Measurements from ENCODE around the gene NFIX.
A peak's percentile ranks its signal among the peaks of the same experiment; 100 is the strongest.

Gene NFIX

GRCh38 chr19:12990853-12991252, 4.4 kb upstream of the NFIX start:
- no peak for FAIRE-seq

- no peak for FAIRE-seq
Measured at GRCh38 chr19:12991296-12991695, 4.0 kb upstream of the NFIX start.

- FAIRE-seq, result no peak
Measured at GRCh38 chr19:12992729-12993128, 2.5 kb upstream of the NFIX start.

- no peak for FAIRE-seq
Measured at GRCh38 chr19:12993562-12993961, 1.7 kb upstream of the NFIX start.

- no peak for FAIRE-seq
Measured at GRCh38 chr19:12995596-12996405, 526 bp downstream of the NFIX start.

GRCh38 chr19:12996406-12997094, 1.3 kb downstream of the NFIX start:
- no peak for FAIRE-seq

GRCh38 chr19:12997179-12997966, 2.1 kb downstream of the NFIX start:
- FAIRE-seq, result no peak

- no peak for FAIRE-seq
Measured at GRCh38 chr19:12997967-12998940, 3.0 kb downstream of the NFIX start.

GRCh38 chr19:13001166-13001501, 5.9 kb downstream of the NFIX start:
- no peak for FAIRE-seq

GRCh38 chr19:13001502-13002165, 6.4 kb downstream of the NFIX start:
- no peak for FAIRE-seq

GRCh38 chr19:13002166-13002898, 7.1 kb downstream of the NFIX start:
- FAIRE-seq, result no peak

GRCh38 chr19:13003081-13003480, 7.8 kb downstream of the NFIX start:
- FAIRE-seq, result no peak

GRCh38 chr19:13004273-13004672, 9.0 kb downstream of the NFIX start:
- no peak for FAIRE-seq

- FAIRE-seq, result no peak
Measured at GRCh38 chr19:13005253-13005652, 10.0 kb downstream of the NFIX start.

GRCh38 chr19:13005861-13006370, 10.6 kb downstream of the NFIX start:
- FAIRE-seq, result no peak

GRCh38 chr19:13006431-13007281, 11.4 kb downstream of the NFIX start:
- no peak for FAIRE-seq

GRCh38 chr19:13007292-13008045, 12.2 kb downstream of the NFIX start:
- no peak for FAIRE-seq

- peak; percentile 93 for FAIRE-seq
Measured at GRCh38 chr19:13008926-13009787, 13.9 kb downstream of the NFIX start.

All from G401.6 (cell line).